LNCaP clone FGC (cell line): ENCODE data around the gene EVI5L.

Experiments used
- DNase-seq: peaks from one replicate; pipeline ENCODE4 v3.0.0-alpha.2; 2011; ENCODE audit warnings: low read depth
- H3K4me3 ChIP-seq: 2 replicates; pipeline ENCODE4 v1.5.1; 2011; ENCODE audit warnings: mild to moderate bottlenecking, low read depth, low read length, control low read depth
- TF ChIP-seq, protein P1 (sequence below): IDR thresholded peaks from 2 replicates; pipeline ENCODE4 v1.5.1; 2012; ENCODE audit warnings: mild to moderate bottlenecking; ENCODE audit not compliant: control insufficient read depth, insufficient read depth; ENCODE audit errors: extremely low read depth

EVI5L gene

GRCh38 chr19:7849631-7849999, 19.6 kb downstream of the EVI5L start:
- DNase-seq, result no peak
- TF ChIP-seq, protein P1, sequence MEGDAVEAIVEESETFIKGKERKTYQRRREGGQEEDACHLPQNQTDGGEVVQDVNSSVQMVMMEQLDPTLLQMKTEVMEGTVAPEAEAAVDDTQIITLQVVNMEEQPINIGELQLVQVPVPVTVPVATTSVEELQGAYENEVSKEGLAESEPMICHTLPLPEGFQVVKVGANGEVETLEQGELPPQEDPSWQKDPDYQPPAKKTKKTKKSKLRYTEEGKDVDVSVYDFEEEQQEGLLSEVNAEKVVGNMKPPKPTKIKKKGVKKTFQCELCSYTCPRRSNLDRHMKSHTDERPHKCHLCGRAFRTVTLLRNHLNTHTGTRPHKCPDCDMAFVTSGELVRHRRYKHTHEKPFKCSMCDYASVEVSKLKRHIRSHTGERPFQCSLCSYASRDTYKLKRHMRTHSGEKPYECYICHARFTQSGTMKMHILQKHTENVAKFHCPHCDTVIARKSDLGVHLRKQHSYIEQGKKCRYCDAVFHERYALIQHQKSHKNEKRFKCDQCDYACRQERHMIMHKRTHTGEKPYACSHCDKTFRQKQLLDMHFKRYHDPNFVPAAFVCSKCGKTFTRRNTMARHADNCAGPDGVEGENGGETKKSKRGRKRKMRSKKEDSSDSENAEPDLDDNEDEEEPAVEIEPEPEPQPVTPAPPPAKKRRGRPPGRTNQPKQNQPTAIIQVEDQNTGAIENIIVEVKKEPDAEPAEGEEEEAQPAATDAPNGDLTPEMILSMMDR, result no peak

DNA sequence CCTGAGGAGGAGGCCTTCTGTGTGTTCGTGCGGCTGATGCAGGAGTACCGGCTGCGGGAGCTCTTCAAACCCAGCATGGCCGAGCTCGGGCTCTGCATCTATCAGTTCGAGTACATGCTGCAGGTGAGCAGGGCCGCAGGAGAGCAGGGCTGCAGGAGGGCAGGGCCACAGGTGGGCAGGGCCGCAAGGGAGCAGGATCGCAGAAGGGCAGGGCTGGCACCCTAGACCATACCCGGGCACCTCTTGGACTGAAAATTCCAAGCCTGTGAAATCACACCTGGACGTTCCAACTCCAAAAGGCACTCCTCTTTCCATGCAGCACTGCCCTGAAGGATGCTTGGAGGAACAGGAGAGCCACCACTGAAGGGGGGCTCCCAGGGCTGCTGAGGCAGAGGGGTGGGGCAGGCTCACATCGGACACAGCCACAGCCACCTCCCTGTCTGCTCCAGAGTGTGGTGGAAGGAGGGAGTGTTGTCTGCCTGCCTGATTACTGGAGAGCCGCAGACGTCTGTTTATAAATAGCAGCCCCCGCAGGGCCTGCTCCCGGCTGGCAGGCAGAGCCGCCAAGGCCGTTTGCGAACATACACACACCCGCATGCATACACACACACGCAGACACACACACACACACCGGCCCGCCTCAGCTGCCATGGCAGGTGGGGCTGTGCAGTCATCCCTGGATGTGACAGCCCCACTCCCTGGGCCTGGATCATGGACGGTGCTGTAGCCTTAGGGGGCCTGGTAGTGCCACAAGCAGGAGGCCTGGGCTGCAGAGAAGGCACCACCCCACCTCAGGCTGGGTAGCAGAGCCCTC, 20.2 kb downstream of the EVI5L start:
- DNase-seq, result no peak
- H3K4me3 ChIP-seq, result no peak overlapping the region
- TF ChIP-seq, protein P1, result no peak

More at GRCh38 chr19:7849631-7849999, 19.6 kb downstream of the EVI5L start:
- H3K4me3 ChIP-seq, result no peak overlapping the region

- H3K4me3 ChIP-seq, result no peak overlapping the region
- TF ChIP-seq, protein P1, result no peak
- DNase-seq, result no peak
These were observed 21.1 kb downstream of the EVI5L start for GRCh38 chr19:7850945-7851622.

DNA sequence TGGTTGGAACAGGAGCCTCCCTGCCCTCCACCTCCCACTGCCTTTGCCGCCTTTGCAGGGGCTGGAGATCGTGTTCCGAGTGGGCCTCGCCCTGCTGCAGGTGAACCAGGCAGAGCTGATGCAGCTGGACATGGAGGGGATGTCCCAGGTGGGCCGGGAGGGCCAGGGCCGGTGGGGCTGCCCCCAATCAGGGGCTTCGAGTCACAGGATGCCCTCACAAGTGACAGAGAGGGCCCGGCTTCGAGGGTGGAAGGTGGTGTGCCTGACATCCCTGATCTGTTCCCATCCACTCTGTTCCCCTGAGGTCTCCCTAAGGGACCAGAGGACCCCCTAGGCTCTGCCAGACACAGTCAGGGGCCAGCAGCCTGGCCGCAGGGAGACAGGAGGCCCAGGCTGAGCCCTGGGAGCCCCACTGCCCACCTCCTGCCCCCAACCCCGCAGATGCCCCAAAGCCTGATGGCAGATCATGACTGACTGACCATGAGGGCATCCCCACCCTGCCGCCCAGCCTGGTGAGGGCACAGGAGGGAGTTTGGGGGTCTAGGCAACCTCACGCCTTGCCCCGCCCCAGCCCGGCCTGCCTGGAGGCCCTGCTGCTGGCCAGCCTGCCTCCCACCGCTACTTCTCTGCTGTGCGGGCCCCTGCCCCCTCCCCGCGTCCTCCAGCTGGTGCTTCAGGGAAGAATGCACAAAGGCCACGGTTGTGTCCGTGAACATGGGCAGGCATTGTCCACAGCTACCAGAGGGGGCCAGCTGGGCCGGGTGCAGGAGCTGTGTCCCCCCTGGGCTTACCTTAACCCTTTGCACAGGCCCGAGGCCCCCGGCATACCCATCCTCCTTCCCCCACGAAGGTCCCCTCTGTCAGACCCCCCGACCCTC, 21.8 kb downstream of the EVI5L start:
- TF ChIP-seq, protein P1, result no peak
- no peak for DNase-seq
- no peak overlapping the region for H3K4me3 ChIP-seq

DNA sequence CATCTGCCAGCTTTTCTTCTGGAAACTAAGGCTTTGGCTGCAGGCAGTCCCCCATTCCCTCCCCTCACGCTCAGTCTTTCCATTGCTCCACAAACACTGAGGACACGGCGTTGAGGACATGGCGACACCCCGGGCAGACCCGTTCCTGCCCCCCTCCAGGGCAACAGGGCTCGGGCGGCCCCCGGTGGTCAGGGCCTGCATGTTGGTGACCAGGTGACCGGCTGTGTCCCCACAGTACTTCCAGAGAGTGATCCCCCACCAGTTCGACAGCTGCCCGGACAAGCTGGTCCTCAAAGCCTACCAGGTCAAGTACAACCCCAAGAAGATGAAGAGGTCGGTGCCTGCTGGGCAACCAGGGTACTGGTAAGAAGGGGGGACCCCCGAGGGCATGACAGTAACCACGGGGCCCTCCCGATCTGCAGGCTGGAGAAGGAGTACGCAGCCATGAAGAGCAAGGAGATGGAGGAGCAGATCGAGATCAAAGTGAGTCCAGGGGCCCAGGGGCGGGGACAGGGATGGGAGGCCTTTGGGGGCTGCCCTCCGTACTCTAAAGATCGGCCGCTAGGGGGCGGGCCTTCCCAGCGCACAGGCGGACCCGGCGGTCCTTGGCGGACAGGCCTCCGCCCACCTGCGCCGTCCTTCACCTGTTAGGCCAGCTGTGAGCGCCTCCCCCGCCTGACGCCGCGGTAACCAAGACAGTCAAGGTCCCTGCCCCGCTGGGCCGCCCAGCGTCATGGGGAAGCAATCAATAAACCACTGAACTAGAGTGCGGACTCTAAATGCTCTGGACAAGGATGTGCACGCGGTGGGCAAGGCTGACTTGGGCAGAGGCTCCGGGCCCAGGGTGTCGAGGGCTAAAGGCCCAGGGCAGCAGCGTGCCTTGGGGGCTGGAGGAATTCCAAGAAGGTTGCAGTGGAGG, 23.1 kb downstream of the EVI5L start:
- no peak for DNase-seq
- TF ChIP-seq, protein P1, result peak; percentile 74
- H3K4me3 ChIP-seq, result no peak overlapping the region

- no peak for DNase-seq
- no peak overlapping the region for H3K4me3 ChIP-seq
- TF ChIP-seq, protein P1, result no peak
These were observed 23.7 kb downstream of the EVI5L start for GRCh38 chr19:7853770-7854128.
